Middle frontal gyrus (tissue), 1 donor: Measurements from ENCODE around the gene DNASE1.

Experiments
- DNase-seq: peaks from one replicate; pipeline ENCODE4 v3.0.0-alpha.2; 2015; ENCODE audit warnings: low spot score; ENCODE audit errors: extremely low spot score

Gene DNASE1

DNA sequence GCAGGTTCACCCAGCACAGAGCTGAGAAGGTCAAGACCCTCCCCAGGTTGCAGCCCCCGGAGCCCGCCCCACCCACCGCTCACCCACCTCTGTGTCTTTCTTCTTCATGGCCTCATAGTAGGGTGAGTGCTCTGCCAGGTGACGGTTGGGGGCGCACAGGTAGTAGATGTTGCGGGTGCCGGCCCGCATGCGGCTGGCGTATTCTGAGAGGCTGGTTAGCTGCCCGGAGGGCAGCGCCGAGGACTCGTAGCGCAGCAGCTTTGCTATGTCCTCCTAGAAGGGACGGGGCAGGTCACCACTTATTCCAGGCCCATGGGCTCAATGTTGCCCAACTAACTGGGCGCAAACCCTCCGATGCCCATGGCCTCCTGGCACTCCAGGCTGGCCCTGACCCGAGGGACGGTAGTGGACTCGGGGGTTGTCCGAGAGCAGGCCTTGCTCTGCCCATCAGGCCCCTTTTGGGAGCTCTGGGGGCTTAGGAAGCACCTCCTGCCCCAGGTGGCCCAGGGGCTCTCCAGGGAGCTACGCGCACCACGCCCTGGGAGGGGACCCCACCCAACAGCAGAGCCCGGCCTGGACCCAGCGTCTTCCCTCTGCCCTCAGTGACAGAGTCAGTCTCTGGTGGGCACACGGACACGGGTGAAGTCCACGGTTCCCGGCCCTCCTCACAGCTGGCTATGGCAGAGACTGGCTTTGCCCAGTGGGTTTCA, 9.9 kb downstream of the DNASE1 start:
- DNase-seq, result no peak

DNA sequence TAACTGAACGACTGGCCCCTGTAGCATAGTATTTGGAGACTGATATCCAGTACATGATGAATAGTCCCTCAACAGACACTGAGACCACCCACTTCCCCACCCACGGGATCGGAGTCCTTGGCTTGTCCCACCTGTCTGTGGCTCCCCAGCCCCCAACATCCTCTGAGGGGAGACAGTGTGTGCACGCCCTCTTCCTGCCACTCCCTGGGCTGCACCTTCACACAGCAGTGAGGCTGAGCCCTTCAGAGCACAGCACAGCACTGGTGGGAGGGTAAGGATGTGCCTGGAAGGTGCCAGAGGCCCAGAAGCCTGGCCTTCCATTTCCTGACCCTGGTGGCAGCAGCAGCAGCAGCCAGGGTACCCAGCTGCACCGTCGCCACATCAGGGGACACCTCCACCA, 11.0 kb downstream of the DNASE1 start:
- no peak for DNase-seq

DNA sequence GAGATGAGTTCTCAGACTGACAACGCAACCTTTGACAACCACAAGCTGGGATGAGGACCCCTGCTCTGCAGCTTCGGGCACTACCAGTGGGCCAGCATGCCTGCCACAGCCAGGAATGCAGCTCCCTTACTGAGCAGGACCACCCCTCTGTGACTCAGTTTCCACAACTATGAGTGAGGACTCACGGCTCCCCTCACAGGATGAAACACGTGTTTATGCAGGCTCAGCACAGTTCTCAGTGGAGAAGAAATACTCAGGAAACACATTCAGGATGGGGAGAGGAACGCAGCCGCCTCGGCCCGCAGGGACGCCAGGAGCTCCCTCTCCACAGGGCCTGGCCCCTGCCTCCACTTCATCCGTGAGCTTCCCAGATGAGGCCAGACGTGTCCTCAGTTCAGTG, 14.1 kb downstream of the DNASE1 start:
- no peak for DNase-seq

DNA sequence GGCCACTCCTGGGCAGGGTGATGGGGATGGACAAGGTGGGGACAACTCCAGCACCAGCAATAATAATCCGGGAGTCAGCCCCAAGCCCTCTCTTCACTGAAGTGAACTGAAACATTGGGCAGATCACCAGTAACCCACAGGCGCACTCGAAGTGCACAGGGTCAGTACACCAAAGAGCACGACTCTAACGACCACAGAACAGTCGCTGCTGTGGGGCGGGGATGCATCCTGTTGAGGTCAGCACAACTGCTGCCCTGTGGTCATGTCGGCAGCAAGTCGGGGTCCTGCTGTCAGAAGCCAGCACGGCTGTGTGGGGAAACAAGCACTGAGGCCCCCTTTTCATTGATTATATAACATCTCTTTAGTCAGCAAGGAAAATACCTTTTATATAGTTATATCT, 14.6 kb downstream of the DNASE1 start:
- DNase-seq, result no peak

DNA sequence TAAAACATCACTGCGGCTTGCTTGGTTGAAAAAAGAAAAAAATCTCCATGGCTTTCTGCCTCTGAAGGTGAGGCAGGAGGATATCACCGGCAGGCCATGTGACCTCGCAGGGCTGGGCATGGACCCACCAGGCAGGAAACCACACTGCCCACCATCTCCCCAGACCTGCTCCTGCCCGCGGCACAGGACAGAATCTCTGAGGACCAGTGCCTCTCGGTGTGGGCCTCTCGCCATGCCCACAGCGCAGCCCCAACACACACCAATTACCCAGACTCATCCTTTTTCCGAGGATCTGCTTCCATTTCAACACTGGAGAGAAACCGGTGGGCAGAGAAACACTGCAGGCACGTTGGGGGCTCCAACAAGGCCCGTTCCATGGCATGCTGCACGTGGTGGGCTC, 16.2 kb downstream of the DNASE1 start:
- no peak for DNase-seq

GRCh38 chr16:3671424-3671823, 16.9 kb downstream of the DNASE1 start:
- no peak for DNase-seq

DNA sequence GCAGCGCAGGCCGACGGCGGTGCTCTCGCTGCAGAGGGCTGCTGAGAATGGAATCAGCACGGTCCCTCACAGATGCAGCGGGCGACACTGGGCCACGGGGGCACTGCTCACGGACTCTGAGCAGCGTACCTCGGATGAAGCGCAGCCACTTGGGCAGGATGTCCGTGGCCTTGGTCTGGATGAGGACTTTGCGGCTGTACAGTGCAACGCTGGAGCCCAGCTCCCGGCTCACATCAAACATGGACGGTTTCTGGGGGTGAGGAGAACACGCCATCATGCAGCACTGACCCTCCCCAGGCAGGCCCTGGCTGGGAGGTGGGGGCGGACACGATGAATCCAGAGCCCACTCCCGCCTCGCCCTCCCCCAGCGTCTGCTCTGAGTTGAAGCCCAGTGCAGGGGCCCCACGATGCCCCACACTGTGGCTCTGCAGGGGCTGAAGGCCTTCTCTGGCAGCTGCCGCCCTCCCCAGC, 18.1 kb downstream of the DNASE1 start:
- DNase-seq, result no peak

- DNase-seq, result no peak
These were observed 18.7 kb downstream of the DNASE1 start for GRCh38 chr16:3673201-3673600.

- DNase-seq, result no peak
These were observed 19.3 kb downstream of the DNASE1 start for GRCh38 chr16:3673676-3674377.

DNA sequence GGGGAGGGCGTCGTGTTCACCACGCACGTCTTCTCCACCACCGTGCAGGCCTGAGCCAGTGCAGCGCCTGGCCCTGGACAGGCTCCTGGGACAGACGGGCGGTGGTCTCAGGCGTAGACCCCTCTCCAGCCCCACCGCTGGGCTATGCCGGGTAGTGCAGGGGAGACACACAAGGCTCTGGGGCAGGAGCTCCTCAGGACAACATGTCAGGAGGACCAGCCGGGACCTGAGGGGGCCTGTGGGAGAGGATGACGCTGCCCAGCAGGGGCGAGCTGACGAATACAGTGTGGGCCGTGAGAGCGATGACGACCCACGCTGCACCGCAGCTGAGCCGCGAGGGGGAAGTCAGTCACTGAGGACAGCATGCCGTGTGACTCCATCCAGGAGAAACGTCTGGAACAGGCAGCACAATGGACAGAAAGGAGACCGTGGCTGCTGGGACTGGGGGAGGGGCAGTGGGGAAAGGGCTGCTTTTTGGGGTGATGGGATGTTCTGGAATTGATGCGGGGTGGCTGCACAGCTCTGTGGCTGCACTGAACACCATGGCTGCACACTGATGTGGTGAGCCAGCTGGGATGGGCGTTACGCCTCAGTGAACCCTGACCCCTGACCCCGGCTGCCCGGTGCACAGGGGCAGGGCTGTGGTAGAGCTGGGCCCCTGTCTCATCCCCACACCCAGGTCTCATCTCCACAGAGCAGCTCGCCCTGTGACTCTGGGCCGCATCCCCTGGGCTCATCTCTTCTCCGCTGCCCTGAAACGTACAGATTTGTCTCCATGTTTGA, 20.2 kb downstream of the DNASE1 start:
- DNase-seq, result no peak

DNA sequence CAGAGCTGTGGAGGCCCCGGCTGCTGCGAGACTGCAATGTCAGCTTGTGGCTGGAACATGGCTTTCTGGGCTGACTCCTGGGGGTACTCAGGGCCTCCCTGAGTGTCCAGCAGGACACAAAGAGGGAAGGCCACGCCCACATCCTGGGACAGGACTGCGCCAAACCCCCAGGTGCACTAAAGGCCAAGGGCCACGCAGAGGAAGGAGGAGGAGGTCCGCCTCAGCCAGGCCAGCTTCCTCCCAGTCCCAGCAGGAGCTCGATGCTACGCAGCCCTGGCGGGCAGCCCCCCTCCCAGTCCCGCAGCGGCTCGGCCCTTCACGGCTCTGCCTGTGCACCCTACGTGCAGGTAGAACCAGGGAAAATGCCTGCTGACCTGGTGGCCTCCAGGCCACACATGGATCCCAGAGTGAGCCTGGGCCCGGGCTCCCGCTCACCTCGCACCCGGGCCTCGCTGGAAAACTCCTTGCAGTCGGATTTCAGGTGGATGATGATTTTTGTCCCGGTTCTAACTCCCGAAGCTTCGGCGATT, 21.2 kb downstream of the DNASE1 start:
- no peak for DNase-seq

GRCh38 chr16:3677994-3678393, 23.5 kb downstream of the DNASE1 start:
- no peak for DNase-seq

DNA sequence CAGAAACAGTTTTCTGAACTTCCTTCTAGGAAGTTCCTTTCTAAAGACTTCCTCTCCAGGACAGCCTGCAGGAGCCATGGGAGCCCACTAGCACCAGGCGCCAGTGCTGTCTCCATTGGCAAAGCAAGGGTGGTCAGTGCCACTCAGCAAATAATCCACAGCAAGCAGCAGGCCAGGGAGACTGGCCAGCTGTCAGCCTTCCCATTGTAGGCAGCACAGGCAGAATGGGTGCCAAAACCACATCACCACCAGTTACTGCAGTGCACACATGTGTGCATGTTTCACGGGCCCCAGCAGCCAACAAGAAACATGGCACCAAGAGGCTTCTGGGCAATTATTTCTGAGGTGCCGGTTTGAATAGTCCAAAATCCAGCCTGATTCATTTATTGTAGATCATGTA, 26.7 kb downstream of the DNASE1 start:
- no peak for DNase-seq

- DNase-seq, result no peak
These were observed 32.5 kb downstream of the DNASE1 start for GRCh38 chr16:3687021-3687420.

GRCh38 chr16:3687792-3688191, 33.3 kb downstream of the DNASE1 start:
- DNase-seq, result no peak

DNA sequence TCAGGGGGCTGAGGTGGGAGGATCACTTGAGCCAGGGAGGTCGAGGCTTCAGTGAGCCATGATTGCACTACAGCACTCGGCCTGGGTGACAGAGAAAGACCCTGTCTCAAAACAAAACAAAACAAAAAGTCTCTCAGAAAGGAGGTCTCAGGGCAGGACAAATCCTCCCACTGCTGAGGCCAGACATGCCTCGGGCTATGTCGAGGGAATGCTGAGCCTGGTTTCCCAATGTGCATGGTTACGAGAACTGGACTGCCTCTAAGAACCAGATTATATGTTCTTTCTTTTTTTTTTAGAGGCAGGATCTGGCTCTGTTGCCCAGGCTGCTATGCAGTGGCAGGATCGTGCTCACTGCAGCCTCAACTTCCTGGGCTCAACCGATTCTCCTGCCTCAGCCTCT, 35.2 kb downstream of the DNASE1 start:
- DNase-seq, result no peak

DNA sequence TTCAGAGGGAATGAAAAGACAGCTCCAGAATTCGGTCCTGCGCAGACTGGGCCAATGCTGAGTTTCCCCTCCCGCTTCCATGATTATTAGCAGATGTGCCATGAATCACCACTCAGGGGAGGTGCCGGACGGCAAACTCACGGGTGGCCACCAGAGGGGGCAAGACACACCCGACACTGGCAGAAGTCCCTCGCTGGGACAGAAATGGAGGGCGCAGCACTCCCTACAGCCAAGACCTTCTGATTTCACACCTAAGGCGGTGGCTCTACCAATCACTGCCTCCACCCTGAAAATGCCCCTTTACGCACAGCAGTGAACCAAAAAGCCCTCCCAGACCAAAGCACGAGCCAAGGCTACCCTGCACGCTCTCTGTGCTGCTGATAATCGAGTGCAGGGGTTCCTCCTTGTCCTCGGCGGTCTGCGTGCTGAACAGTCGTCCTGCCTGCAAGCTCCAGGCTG, 36.0 kb downstream of the DNASE1 start:
- DNase-seq, result peak; percentile 66

DNA sequence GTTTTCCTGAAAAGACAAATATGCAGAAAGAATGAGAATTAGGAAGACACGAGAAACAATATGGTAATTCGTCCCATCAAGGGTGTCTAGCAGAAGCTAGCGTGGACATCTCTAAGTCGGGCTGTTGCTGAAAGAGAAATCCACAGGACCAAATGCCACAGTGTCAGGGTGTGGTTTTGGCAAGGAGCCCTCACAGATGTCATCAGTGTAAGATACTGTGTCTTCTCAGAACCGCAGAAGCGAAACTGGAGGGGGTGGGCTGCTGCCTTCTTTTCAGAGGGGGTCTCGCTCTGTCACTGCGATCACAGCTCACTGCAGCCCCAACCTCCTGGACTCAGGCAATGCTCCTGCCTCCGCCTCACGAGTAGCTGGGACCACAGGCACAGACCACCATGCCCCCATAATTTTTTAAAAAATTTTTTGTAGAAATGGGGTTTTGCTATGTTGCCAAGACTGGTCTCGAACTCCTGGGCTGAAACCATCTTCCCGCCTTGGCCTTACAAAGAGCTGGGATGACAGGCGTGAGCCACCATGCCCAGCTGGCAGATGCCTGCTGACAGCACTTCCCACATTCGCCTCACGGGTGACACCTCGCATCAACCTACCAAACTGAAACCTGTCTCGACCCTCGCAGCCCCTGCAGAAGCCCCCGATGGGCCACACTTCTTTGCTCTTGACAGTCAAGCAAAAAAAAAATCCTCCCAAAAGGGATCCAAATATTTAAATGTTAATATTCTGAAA, 36.7 kb downstream of the DNASE1 start:
- no peak for DNase-seq

GRCh38 chr16:3691761-3692160, 37.3 kb downstream of the DNASE1 start:
- DNase-seq, result no peak

DNA sequence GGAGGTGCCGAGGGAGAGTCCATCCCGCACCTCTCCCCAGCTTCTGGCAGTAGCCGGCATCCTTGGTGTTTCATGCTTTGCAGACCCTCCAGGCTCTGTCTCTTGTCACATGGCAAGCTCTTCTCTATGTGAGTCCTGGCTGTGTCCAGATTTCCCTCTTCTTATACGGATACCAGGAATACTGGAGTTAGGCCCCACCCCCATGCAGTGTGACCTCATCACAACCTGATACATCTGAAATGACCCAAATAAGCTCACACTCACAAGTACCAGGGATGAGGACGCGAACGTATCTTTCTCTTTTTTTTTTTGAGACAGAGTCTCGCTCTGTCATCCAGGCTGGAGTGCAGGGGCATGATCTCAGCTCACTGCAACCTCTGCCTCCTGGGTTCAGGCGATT, 39.6 kb downstream of the DNASE1 start:
- DNase-seq, result no peak
